GM19351 (cell line): ENCODE measurements around the gene LDLRAD4.

Source experiments
- ATAC-seq: cut with Tn5 transposase; IDR thresholded peaks from one replicate; pipeline ENCODE4 v1.9.1; 2021; ENCODE audit warnings: mild to moderate bottlenecking, moderate library complexity; ENCODE audit not compliant: unreplicated experiment

Gene LDLRAD4

DNA sequence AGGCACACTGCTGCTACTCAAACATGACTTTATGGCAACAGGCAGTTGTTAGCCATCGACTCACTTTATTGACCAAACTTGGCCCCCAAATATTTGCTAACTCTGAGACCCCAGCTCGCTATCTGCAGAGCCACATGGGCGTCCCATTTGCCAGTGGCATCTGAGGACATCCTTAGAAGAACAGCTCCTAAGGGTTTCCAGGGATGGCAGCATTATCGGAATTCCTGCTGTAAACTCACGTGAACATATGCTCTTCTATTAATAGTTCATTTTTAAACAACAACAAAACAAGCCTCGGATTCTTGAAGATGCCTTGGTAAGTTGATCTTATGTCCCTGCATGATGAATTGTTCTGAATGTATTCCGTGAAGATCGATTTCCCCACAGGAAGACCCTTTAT is 181.0 kb downstream of the LDLRAD4 start:
- no peak for ATAC-seq

- no peak for ATAC-seq
These were observed 182.2 kb downstream of the LDLRAD4 start for GRCh38 chr18:13400636-13401315.

GRCh38 chr18:13401404-13401803 is 182.8 kb downstream of the LDLRAD4 start:
- no peak for ATAC-seq

- ATAC-seq, result no peak
These were observed 183.3 kb downstream of the LDLRAD4 start for GRCh38 chr18:13401826-13402225.

GRCh38 chr18:13403786-13404549 is 185.4 kb downstream of the LDLRAD4 start:
- ATAC-seq, result no peak

GRCh38 chr18:13405305-13406038 is 186.9 kb downstream of the LDLRAD4 start:
- ATAC-seq, result no peak

DNA sequence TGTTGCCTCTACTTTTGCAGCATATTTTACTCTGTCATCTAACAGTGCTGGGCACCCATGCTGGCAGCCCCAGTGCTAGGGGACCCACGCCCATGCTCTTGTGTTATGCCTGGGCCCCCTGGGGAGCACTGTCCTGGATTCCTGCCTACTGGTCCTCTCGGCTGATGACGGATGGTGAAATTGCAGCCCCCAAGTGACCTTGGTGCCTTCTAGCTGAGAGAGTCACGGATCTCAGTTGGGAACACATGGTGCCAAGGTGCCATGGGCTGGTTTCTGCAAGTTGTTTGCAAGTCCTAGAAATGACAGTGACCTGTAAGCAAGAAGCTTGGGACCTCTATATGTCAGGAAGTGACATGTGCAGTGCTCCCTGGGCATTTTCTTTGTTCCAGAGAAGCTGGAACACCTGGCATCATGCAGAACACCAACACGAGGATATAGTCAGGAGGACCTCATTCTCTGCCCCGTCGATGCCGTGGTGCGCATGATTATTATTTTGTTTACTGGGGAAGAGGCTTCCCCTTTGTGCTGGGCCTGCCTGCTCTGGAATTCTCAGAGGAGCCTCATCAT is 187.6 kb downstream of the LDLRAD4 start:
- ATAC-seq, result no peak

DNA sequence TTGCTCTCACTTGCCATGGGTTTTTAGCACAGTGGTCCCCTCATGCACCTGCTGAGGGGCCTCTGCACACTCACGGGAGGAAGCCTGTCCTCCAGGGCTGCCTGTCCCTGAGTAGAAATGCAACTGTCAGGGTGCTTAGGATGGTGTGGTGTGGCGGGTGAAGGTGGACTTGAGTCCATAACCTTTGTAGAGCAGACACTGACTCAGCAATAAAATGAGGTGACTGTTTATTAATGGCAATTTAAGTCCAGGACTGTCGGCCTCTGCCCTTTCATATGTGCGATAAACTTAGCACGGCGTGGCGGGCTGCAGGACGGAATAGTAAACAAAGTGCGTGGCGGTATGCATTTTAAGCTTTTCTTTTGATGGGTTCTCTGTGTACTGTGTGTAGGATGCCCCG is 188.2 kb downstream of the LDLRAD4 start:
- no peak for ATAC-seq

GRCh38 chr18:13407484-13407883 is 188.9 kb downstream of the LDLRAD4 start:
- no peak for ATAC-seq

DNA sequence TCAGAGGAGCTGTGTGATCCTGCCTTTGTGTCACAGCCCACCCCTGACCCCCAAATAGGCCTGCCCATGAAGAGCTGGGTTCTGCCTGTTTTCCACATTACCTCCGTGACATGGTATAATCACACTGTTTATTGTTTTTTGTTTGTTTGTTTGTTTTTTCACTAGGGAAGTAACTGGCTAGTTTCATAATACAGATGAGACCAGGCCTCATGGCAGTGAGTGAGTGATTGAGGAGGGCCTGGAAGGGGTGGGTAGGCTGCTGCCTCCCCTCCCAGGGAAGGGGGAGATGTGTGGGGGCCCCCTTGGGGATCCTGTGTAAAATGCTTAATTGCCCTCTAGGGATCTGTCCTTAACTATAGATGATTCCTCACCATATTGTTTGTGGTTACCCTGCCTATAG is 190.5 kb downstream of the LDLRAD4 start:
- no peak for ATAC-seq

DNA sequence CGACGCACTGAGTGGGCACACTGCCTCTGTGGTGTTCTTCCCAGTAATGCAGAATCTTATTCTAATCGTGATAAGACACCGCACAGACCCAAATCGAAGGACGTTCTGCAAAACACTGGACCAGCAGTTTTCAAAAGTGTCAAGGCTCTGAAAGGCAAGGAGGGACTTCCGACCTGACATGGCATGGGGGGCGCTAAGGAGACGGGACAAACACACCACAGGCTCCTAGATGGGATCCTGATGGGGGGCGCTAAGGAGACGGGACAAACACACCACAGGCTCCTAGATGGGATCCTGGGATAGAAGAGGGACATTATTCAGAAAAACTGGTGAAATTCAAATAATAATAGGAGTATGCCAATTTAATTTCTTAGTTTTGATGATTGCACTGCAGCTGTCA is 191.4 kb downstream of the LDLRAD4 start:
- no peak for ATAC-seq

DNA sequence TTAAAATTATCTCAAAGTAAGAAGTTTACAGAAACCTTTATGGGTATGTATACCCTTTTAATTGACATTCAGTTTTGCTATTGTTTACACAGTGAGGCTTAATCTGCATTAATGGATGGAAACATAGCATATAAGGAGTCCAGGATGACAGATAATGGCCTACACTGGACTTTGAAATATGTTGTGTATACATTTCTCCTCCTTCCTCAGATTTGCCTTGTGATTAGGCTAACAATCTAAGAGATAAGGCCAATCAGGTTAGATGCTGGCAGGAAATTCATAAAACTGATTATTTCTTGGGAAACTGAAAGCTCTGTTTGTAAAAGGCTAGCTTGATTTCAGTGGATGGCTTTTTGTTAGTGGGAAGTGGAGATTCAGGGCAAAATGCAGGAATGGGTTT is 191.9 kb downstream of the LDLRAD4 start:
- ATAC-seq, result no peak

- ATAC-seq, result no peak
These were observed 193.5 kb downstream of the LDLRAD4 start for GRCh38 chr18:13412017-13412416.

DNA sequence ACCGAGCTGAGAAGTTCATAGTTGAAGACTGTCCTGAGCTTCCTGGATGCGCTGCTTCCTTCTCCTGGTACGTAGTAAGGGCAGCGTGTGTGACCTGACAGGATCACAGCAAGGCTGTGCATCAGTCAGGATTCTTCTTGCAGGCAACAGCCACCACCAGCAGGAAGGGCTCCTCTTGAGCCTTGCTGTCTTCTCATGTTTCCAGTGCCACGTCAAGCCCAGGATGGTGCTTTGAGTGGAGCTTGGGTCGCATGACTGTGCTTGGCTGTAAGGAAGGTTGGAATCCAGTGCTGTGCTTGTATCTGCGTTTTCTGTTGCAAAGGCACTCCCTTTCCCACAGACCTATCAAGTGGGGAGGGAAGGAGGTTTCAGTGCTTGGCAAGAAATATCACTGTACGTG is 194.3 kb downstream of the LDLRAD4 start:
- no peak for ATAC-seq

DNA sequence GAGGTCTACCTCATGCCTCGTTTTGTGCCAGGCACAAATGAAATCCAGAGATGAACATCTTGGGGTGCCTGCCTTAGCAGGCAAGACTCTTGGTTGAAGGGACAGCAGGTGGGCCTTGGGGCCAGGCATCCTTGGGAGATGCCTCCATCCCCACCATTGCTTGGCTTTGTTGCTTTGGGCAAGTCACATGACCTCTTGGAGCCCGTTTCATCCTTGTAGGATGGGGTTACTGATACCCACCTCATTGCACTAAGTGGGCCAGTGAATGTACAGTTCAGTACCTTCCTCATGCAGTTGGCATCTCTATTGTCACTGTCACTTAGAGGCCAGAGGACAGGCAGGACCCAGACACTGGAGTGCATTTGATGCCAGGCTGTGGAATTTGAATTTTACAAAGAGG is 195.5 kb downstream of the LDLRAD4 start:
- ATAC-seq, result no peak

DNA sequence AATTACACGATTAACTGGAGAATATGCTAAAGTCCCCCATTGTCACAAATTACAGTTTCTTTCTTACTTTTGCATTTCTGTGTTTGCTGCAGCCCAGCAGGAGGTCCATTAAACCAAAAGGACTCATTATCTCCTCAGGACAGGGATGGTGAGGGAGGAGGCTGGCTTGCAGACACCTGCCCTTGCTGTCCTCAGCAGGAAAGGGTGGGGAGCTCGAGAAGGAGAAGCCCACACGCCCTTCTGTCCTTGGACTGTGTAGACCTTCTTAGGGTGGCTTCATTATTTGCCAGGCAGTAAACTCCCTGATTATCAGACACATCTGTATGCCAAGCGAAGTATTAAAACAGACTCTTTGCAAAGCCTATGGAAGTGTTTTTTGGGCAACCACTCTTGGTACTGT is 196.0 kb downstream of the LDLRAD4 start:
- ATAC-seq, result no peak

DNA sequence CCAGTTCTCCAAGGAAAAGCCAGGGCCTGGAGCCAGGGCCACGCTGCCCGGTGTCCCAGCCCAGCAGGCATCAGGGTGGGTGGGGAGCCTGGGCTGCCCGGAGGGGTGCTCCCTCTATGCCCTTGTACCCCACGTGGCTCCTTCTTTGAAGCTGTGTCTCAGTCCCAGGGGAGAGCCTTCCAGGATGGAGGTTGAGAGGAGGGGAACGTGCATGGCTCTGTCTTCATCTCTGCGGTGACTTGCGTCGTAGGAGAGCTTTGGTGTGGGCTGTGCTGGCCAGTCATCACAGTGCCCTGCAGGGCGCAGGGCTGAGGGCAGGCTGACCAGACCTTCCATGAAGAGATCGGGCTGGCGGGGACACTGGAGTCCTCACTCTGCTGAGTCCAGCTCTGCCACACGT is 197.2 kb downstream of the LDLRAD4 start:
- ATAC-seq, result no peak

- ATAC-seq, result no peak
These were observed 197.6 kb downstream of the LDLRAD4 start for GRCh38 chr18:13416208-13416607.

DNA sequence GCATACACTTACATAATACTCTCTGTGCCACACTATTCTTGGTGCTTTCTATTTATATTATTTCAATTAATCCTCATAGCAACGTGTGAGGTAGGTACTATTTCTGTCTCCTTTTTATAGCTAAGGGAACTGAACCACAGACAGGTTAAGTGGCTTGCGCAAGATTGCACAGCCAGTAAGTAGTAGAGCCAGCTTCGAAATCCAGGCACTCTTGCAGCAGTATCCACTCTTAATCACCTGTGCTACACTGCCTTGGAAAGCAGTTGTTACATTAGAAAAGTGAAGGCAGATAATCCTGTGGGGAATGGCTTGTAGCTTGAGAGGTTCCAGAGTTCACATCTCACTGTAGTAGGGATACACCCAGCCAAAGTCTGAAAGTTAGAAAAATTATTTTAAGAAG is 198.3 kb downstream of the LDLRAD4 start:
- no peak for ATAC-seq

GRCh38 chr18:13418013-13418710 is 199.6 kb downstream of the LDLRAD4 start:
- no peak for ATAC-seq
